ENCODE measurements around the gene UBAC1.

The UBAC1 gene

DNA sequence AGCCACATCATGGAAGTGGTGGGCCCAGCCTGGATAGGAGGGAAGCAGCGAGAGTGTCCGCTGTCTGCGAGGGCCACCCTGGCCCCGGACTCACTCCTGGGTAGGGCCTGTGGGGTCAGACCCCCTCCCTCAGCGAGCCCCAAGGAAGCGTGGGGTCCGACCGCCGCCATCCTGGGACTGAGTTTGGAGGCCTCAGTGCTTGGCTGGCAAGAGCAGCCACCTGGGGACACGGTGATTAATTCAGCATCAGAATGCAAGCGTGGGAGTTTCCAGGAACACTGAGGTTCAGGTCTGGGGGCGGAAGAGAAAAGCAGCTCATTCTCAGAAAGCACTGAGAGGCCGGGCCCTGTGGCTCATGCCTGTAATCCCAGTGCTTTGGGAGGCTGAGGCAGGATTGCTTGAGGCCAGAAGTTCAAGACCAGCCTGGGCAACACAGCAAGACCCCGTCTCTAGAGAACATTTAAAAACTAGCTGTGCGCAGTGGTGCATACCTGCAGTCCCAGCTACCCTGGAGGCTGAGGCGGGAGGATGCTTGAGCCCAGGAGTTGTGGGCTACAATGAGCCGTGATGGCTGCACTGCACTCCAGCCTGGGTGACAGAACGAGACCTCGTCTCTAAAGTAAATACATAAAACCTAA is 35.6 kb downstream of the UBAC1 start:
- no peak for DNase-seq (ENCODE audit: low read depth)

GRCh38 chr9:135924628-135925338 is 36.4 kb downstream of the UBAC1 start:
- no peak for DNase-seq (ENCODE audit: low read depth)
- H3K4me3 ChIP-seq (ENCODE audit: low read depth, low read length) = no peak overlapping the region
- TF ChIP-seq, protein P1, sequence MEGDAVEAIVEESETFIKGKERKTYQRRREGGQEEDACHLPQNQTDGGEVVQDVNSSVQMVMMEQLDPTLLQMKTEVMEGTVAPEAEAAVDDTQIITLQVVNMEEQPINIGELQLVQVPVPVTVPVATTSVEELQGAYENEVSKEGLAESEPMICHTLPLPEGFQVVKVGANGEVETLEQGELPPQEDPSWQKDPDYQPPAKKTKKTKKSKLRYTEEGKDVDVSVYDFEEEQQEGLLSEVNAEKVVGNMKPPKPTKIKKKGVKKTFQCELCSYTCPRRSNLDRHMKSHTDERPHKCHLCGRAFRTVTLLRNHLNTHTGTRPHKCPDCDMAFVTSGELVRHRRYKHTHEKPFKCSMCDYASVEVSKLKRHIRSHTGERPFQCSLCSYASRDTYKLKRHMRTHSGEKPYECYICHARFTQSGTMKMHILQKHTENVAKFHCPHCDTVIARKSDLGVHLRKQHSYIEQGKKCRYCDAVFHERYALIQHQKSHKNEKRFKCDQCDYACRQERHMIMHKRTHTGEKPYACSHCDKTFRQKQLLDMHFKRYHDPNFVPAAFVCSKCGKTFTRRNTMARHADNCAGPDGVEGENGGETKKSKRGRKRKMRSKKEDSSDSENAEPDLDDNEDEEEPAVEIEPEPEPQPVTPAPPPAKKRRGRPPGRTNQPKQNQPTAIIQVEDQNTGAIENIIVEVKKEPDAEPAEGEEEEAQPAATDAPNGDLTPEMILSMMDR (IDR thresholded peaks at IDR 0.05; ENCODE audit: control insufficient read depth, extremely low read depth, insufficient read depth) = no peak

More for the DNA sequence above, 35.6 kb downstream of the UBAC1 start:
- TF ChIP-seq, protein P1 (IDR thresholded peaks at IDR 0.05; ENCODE audit: control insufficient read depth, extremely low read depth, insufficient read depth) = no peak
- no peak overlapping the region for H3K4me3 ChIP-seq (ENCODE audit: low read depth, low read length)

GRCh38 chr9:135923508-135923907 is 37.7 kb downstream of the UBAC1 start:
- no peak overlapping the region for H3K4me3 ChIP-seq (ENCODE audit: low read depth, low read length)
- TF ChIP-seq, protein P1 (IDR thresholded peaks at IDR 0.05; ENCODE audit: control insufficient read depth, extremely low read depth, insufficient read depth) = no peak
- DNase-seq (ENCODE audit: low read depth) = no peak

DNA sequence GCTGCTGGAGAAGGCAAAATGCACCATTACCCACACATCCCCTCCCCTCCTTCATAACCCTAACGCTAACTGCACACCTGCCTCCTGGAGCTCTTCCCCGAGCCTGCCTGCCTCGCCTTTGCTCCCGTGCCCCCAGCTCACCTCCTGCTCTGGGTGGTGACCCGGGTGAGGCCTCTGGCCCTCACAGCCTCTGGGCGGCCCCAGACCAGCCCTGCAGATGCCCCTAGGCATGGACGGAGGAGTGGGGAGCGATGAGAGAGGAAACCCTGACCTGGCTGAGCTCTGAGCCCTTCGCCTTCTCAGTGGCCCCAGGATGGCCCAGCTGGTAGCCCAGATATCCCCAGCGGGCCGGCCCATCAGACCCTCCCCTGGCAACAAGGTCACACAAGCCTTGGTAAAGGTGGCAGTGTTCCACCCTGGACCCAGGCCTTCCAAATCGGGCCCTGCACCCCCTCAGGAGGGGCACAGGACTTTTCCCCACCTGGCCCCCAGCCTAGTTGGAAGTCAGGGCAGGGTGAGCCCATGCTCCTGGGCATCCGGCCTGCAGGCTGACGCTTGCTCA is 39.3 kb downstream of the UBAC1 start:
- TF ChIP-seq, protein P1 (IDR thresholded peaks at IDR 0.05; ENCODE audit: control insufficient read depth, extremely low read depth, insufficient read depth) = no peak
- DNase-seq (ENCODE audit: low read depth) = no peak

GRCh38 chr9:135920973-135921585 is 40.1 kb downstream of the UBAC1 start:
- no peak overlapping the region for H3K4me3 ChIP-seq (ENCODE audit: low read depth, low read length)
- no peak for DNase-seq (ENCODE audit: low read depth)
- TF ChIP-seq, protein P1 (IDR thresholded peaks at IDR 0.05; ENCODE audit: control insufficient read depth, extremely low read depth, insufficient read depth) = no peak

More for the DNA sequence above, 39.3 kb downstream of the UBAC1 start:
- H3K4me3 ChIP-seq (ENCODE audit: low read depth, low read length) = no peak overlapping the region

GRCh38 chr9:135920256-135920930 is 40.8 kb downstream of the UBAC1 start:
- TF ChIP-seq, protein P1 (IDR thresholded peaks at IDR 0.05; ENCODE audit: control insufficient read depth, extremely low read depth, insufficient read depth) = no peak
- no peak for DNase-seq (ENCODE audit: low read depth)
- no peak overlapping the region for H3K4me3 ChIP-seq (ENCODE audit: low read depth, low read length)

Data from LNCaP clone FGC (cell line).